ENCODE results near the gene SPTLC1. TPM values are rescaled to one million over a fixed set of nuclear protein-coding genes. Genes with fewer than 3 reads are reported as not detected.
"Not testable (repeated sequence)": the region's sequence is repeated elsewhere in the genome, so short reads cannot be mapped to it uniquely, and the experiment has no call there.

Gene SPTLC1
- total RNA-seq, 1 donor from 2014 or later: 40.8 TPM

GRCh38 chr9:92147852-92148180, 32.6 kb upstream of the SPTLC1 start:
- ATAC-seq (ENCODE audit: low read depth): no peak
- Mint-ChIP-seq H3K4me3 (no peak overlapping the region), H3K27me3 (peaks cover 29% of the 10 kb centered on the region), H3K36me3 (ENCODE audit: low read depth) (no peaks in the 10 kb centered on the region), H3K9me3 (no peaks in the 10 kb centered on the region), H3K4me1 (peaks cover 4% of the 10 kb centered on the region), H3K27ac (no peak overlapping the region)
- DNase-seq: no peak
- CTCF ChIA-PET: interaction anchor here (1.1 kb wide), 1 partner anchor 10 kb away, joined by 3 read pairs; no protein-coding TSS in a partner anchor
- no peak for TF ChIP-seq CTCF (IDR thresholded peaks at IDR 0.05)
- POLR2A ChIA-PET: no interaction called here
- intact Hi-C loops (cut with micrococcal nuclease): no loop called here

GRCh38 chr9:92147030-92147851, 32.0 kb upstream of the SPTLC1 start:
- ATAC-seq (ENCODE audit: low read depth) (no peak), DNase-seq (no peak)
- intact Hi-C loops (cut with micrococcal nuclease): no loop called here
- ChIA-PET CTCF (interaction anchor here (1.1 kb wide), 1 partner anchor 9 kb away, joined by 3 read pairs; no protein-coding TSS in a partner anchor), POLR2A (no interaction called here)
- Mint-ChIP-seq H3K36me3 (ENCODE audit: low read depth) (no peaks in the 10 kb centered on the region), H3K4me3 (no peak overlapping the region), H3K4me1 (peaks cover 4% of the 10 kb centered on the region), H3K9me3 (no peaks in the 10 kb centered on the region), H3K27me3 (peaks cover 32% of the 10 kb centered on the region), H3K27ac (no peak overlapping the region)
- no peak for TF ChIP-seq CTCF (IDR thresholded peaks at IDR 0.05)

GRCh38 chr9:92146610-92147009, 31.4 kb upstream of the SPTLC1 start:
- ChIA-PET CTCF (no interaction called here), POLR2A (no interaction called here)
- Mint-ChIP-seq H3K4me1 (peaks cover 4% of the 10 kb centered on the region), H3K27me3 (peaks cover 38% of the 10 kb centered on the region), H3K36me3 (ENCODE audit: low read depth) (no peaks in the 10 kb centered on the region), H3K9me3 (no peaks in the 10 kb centered on the region), H3K27ac (no peak overlapping the region), H3K4me3 (no peak overlapping the region)
- ATAC-seq (ENCODE audit: low read depth) (no peak), DNase-seq (no peak)
- intact Hi-C loops (cut with micrococcal nuclease): no loop called here
- no peak for TF ChIP-seq CTCF (IDR thresholded peaks at IDR 0.05)

GRCh38 chr9:92145784-92146183, 30.6 kb upstream of the SPTLC1 start:
- H3K4me3 Mint-ChIP-seq; CTCF ChIA-PET; H3K36me3 Mint-ChIP-seq (ENCODE audit: low read depth); ATAC-seq (ENCODE audit: low read depth); H3K27ac Mint-ChIP-seq; DNase-seq; intact Hi-C loops (cut with micrococcal nuclease); POLR2A ChIA-PET; H3K4me1 Mint-ChIP-seq; H3K9me3 Mint-ChIP-seq: not testable (repeated sequence)
- peaks cover 43% of the 10 kb centered on the region for H3K27me3 Mint-ChIP-seq

- CTCF ChIA-PET: no interaction called here
- intact Hi-C loops (cut with micrococcal nuclease): no loop called here
- no peaks in the 10 kb centered on the region for H3K9me3 Mint-ChIP-seq
- H3K27ac Mint-ChIP-seq: no peak overlapping the region
- peaks cover 37% of the 10 kb centered on the region for H3K27me3 Mint-ChIP-seq
- POLR2A ChIA-PET: no interaction called here
- no peaks in the 10 kb centered on the region for H3K36me3 Mint-ChIP-seq (ENCODE audit: low read depth)
- peaks cover 13% of the 10 kb centered on the region for H3K4me1 Mint-ChIP-seq
- no peak for TF ChIP-seq CTCF (IDR thresholded peaks at IDR 0.05)
- DNase-seq (no peak), ATAC-seq (ENCODE audit: low read depth) (no peak)
- no peak overlapping the region for H3K4me3 Mint-ChIP-seq
These were observed 27.1 kb upstream of the SPTLC1 start for GRCh38 chr9:92142329-92142728.
